ENCODE measurements around the gene LENG8. TPM values are rescaled to one million over a fixed set of nuclear protein-coding genes. Genes with fewer than 3 reads are reported as not detected.
"Not testable (repeated sequence)": the region's sequence is repeated elsewhere in the genome, so short reads cannot be mapped to it uniquely, and the experiment has no call there.

LENG8 gene
- total RNA-seq, 1 donor from 2014 or later: 17.1 TPM

DNA sequence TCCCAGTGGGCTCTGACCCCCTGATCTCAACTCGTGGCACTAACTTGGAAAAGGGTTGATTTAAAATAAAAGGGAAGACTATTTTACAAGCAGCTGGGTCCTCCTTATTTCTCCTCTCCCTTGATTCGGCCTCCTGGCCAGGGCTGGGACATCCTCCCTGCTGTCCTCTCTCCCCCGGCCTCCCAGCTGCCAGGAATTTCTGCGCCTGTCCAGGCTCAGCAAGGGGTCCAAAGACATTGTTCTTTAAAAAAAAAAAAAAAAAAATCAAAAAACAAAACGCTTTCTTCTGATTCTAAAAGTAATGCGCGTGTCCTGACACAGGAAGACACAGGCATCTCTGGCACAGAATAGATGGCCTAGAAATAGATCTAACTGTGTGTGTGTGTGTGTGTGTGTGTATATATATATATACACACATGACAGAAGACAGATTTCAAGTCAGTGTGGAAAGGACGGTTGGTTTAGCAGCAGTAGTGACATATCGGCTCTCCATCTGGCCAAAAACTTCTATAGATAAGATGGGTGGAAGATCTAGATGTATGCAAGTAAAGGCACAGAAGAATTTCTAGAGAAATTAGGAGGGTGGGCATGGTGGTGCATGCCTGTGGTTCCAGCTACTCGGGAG lies 12.3 kb upstream of the LENG8 start:
- DNase-seq (ENCODE audit: low spot score in 2 of 2) (no peak), FAIRE-seq (no peak)

DNA sequence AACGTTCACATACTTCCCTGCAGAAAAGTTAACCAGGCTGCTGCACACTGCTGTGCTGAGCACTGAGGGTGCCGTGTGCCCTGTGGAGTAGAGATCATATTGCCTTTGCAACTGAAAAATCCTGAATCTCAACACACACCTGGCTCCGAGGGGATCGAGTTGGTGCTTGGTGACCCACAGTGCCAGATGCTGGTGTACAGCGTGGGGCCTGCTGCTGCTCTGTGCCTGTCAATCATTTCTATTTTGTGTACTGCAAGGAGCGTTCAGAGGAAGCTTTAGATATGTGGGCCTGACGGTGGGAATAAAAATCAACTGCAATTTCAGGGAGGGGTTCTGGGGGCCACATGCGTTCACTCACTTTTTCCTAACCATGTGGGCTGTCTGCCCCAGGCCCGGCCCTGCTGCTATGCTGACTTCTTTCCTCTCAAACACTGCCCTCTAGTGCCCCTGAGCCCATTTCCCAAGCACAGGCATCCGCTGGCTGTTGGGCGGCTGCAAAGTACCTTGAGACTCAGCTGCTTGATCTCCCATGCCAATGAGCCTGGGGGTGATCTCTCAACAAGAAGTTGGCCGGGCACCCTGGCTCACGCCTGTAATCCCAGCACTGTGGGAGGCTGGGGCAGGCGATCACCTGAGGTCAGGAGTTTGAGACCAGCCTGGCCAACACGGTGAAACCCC lies 9.7 kb upstream of the LENG8 start:
- DNase-seq (ENCODE audit: low spot score in 2 of 2): no peak

DNA sequence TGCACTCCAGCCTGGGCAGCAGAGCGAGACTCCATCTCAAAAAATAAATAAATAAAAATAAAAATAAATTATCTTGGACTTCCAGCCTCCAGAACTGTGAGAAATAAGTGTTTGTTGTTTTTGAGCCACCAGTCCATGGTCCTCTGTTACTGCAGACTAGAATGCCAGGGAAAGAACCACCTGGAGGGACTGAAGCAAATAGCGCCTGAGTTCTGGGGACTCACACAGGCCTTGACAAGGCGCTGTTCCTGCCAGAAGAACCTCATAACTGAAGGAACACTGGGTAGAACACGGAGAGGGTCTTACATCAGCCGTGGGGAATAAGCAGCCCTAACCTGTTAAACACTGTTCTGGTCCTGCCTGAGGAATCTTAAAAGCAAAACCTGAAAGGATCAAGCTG lies 8.4 kb upstream of the LENG8 start:
- FAIRE-seq (no peak), DNase-seq (ENCODE audit: low spot score in 2 of 2) (no peak)

More for the DNA sequence above, 9.7 kb upstream of the LENG8 start:
- no peak for FAIRE-seq

DNA sequence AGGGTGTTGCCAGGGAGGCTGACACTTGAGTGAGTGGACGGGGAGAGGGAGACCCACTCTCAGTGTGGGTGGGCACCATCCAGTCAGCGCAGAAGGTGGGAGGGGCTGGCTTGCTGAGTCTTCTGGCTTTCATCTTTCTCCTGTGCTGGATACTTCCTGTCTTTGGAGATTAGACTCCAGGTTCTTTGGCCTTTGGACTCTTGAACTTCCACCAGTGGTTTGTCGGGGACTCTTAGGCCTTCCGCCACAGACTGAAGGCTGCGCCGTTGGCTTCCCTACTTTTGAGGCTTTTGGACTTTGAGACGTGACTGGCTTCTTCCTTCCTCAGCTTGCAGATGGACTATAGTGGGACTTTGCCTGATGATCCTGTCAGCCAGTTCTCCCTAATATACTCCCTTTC lies 4.3 kb upstream of the LENG8 start:
- DNase-seq (ENCODE audit: low spot score in 2 of 2) (no peak), FAIRE-seq (no peak)

- not testable (repeated sequence) for FAIRE-seq; DNase-seq (ENCODE audit: low spot score in 2 of 2)
Measured at GRCh38 chr19:54446349-54446748, 2.6 kb upstream of the LENG8 start.

- DNase-seq (ENCODE audit: low spot score in 2 of 2) (no peak), FAIRE-seq (no peak)
Measured at GRCh38 chr19:54448040-54448773, 792 bp upstream of the LENG8 start.

DNA sequence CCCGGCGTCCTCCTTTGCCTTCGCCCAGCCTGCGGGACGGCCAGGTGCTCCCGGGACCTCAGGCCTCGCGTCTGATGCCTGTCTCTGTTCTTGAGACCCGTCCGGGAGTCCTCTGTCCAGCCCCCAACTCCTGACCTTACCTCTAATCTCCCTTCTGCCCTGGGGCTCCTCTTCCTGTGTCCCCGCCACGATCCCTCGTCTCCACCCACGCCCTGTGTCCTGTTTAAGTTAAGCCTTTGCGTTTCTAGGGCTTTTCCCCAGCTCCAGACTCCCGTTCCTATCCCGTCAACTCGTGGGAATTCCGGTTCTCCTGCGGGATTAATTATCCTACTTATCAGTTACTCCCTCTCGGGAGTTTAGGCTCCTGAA lies 686 bp downstream of the LENG8 start:
- FAIRE-seq (no peak), DNase-seq (ENCODE audit: low spot score in 2 of 2) (no peak)

GRCh38 chr19:54451331-54451871 lies 2.4 kb downstream of the LENG8 start:
- FAIRE-seq: no peak
- DNase-seq (ENCODE audit: low spot score in 2 of 2): no peak

DNA sequence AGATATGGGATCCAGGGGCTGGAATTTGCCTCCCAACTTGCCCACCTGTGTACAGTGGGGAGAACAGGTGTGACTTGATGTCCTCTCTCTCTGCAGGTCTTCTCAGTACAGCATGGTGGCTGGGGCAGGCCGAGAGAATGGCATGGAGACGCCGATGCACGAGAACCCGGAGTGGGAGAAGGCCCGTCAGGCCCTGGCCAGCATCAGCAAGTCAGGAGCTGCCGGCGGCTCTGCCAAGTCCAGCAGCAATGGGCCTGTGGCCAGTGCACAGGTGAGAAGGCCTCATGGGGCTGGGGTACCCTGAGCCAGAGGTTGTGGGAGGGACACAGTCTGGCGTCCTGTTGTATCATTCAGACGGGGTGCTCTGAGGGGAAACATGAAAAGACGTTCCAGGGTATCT lies 3.0 kb downstream of the LENG8 start:
- FAIRE-seq (no peak), DNase-seq (ENCODE audit: low spot score in 2 of 2) (no peak)

DNA sequence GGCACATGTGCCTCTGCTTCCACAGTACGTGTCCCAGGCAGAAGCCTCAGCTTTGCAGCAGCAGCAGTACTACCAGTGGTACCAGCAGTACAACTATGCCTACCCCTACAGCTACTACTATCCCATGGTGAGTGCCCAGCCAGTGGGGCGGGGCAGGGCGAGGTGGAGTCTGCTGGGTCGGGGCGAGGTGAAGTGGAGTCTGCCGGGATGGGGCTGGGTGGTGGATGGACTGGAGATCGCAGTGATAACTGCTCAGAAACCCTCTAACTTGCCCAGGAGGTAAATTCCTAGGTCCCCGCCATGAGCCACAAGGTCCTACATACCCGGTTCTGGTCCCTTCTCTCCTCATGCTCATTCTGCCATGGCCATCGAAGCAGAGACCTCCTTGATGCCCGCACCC lies 3.6 kb downstream of the LENG8 start:
- DNase-seq (ENCODE audit: low spot score in 2 of 2): no peak
- no peak for FAIRE-seq

DNA sequence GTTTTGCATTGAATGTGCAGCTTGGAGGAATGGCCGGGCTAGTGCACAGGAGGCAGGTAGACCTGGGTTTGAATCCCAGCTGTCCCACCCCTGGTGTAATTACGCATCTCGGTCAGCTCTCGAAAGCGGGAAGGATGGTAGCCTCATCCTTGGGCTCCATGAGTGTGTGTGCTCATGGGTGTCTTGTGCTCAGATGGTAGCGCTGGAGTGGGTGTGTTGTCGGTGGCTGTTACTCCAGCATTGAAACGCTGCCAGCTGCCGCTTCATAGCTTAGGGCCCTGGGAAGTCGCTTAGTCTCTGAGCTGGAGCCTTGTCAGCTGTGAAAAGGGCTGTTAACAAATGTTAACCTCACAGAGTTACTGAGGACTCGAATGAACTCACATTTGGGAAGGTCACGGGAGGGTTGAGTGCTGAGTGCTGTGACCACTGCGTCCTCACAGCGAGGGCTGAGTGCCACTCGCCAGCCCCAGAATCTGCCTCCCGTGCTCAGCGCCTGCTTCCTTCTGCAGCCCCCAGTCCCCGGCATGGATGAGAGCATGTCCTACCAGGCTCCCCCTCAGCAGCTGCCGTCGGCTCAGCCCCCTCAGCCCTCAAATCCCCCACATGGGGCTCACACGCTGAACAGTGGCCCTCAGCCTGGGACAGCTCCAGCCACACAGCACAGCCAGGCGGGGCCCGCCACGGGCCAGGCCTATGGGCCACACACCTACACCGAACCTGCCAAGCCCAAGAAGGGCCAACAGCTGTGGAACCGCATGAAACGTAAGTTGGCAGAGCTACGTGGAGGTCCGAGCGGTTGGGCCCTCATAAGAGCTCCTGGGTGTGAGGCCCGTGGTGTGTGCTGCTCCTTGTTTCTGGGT lies 5.2 kb downstream of the LENG8 start:
- no peak for DNase-seq (ENCODE audit: low spot score in 2 of 2)
- no peak for FAIRE-seq

DNA sequence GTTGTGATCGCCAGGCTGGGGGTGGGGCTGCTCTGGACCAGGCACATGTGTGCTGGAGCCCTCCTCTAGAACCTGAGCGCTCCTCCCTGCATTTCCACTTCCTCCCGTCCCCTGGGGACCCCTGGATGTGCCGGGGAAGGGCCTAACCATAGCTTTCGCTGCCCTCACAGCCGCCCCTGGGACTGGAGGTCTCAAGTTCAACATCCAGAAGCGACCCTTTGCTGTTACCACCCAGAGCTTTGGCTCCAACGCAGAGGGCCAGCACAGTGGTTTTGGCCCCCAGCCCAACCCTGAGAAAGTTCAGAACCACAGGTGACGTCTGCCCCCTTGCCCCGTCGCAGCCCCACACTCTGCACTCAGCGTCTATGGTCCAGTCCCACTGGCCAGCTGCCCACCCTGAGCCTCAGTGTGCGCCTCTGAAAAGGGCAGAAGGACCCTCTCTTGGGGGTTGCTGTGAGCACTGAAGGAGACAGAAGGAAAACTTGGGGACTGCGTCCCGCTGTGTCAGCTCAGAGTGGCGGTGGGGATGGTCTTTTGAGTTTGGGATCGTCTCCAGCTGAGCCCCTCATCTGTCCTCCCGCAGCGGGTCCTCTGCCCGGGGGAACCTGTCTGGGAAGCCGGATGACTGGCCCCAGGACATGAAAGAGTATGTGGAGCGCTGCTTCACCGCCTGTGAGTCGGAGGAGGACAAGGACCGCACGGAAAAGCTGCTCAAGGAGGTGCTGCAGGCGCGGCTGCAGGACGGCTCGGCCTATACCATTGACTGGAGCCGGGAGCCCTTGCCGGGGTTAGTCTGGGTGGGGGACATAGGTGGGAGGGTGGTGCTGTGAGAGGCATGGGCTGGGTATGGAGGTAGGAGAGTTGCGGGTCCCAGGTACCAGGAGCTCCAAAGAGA lies 6.0 kb downstream of the LENG8 start:
- DNase-seq (ENCODE audit: low spot score in 2 of 2): no peak

DNA sequence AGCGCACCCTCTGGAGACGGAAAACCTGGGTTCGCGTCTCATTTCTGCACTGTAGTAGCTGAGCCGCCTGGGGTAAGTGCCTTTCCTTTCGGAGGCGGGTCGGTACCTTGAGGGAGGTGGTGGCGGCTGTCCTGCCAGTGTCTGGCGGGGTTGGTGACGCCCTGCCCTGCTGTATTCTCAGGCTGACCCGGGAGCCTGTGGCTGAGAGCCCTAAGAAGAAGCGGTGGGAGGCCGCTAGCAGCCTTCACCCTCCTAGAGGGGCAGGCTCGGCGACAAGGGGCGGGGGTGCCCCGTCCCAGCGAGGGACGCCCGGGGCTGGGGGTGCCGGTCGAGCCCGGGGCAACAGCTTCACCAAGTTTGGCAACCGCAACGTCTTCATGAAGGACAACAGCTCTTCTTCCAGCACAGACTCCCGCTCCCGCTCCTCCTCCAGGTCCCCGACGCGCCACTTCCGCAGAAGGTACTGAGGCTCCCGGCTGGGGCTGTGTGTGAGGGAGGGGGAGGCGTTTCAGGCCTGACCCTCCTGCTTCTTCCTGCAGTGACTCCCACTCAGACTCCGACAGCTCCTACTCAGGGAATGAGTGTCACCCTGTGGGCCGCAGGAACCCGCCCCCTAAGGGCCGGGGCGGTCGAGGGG lies 6.9 kb downstream of the LENG8 start:
- DNase-seq (ENCODE audit: low spot score in 2 of 2): no peak
- no peak for FAIRE-seq

More for the DNA sequence above, 6.0 kb downstream of the LENG8 start:
- FAIRE-seq: no peak

GRCh38 chr19:54456423-54457373 lies 7.7 kb downstream of the LENG8 start:
- DNase-seq (ENCODE audit: low spot score in 2 of 2) (no peak), FAIRE-seq (no peak)

GRCh38 chr19:54457773-54458647 lies 9.0 kb downstream of the LENG8 start:
- no peak for FAIRE-seq
- DNase-seq (ENCODE audit: low spot score in 2 of 2): no peak

DNA sequence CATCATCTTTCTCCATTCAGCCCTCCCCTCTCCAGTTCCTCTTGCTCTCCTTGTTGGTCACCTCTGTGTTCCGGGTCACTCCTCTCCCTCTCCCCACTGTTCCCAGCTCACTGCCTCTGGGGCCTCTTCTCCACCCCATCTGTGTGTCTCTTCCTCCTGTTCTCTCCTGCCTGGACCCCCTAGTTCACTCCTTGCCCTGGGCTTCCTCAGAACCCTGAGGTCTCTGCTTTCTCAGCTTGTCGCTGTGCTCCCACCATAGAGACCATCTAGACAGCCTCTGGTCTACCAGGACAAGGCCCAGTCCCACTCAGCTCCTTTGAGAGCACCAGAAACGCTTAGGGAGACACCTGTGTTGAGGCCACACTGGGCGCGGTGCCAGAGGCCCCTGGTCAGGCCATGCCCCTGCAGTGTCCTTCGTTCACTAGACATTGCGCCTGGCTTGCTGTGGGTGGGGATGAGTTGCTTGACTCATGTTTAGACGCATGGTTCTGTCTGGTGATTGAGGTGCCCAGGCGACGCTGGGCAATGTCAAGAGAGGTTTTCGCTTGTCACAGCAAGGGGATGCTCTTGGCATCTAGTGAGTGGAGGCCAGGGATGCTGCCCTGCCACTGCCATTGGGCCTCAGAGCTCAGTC lies 9.8 kb downstream of the LENG8 start:
- no peak for DNase-seq (ENCODE audit: low spot score in 2 of 2)
- FAIRE-seq: no peak

Data from frontal cortex (tissue), 4 donors.